PC-9 (cell line): Measurements from ENCODE around the gene CHIT1.

Experiments
- CTCF ChIP-seq: fragments of 200-600 bp; sonication (generic); conservative IDR thresholded peaks from 2 replicates; pipeline ENCODE4 v1.6.1; 2017; ENCODE audit warnings: mixed run types, antibody characterized with exemption, mild to moderate bottlenecking, moderate library complexity
- EZH2 ChIP-seq: fragments of 200-600 bp; sonication (generic); IDR thresholded peaks from 2 replicates; pipeline ENCODE4 v1.8.0; 2017; ENCODE audit warnings: antibody characterized with exemption, low read depth

GRCh38 chr1:203238535-203238934 is 9.1 kb upstream of the CHIT1 start:
- TF ChIP-seq CTCF (no peak), EZH2 (no peak)
